ENCODE measurements around the gene SWSAP1. TPM values are rescaled to one million over a fixed set of nuclear protein-coding genes. Genes with fewer than 3 reads are reported as not detected.

The SWSAP1 gene
- total RNA-seq, 1 donor from 2014 or later = 5.1 TPM

DNA sequence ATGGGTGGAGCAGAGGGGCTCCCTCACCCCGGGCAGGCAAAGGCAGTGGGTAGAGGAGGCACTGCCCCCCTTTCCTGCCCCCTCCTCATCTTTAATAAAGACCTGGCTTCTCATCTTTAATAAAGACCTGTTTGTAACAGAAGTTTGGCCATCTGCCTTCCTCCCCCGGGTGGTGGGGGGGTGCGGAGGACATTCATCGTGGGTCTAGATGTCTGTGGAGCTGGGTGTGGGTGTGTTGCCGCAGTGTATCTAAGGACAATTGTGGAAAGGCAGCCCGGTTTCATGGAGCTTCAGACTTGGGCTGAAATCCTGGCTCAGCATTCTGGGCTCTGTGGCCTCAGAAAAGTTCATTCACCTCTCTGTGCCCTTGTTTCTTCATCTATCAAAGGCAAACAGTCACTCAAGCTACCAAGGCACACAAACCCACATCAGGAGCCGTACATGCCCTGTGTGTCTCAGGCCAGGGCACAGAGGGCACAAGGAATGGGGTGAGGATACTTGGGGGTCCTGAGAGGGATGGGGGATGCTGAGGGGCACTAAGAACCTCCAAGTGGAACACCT lies 8.8 kb upstream of the SWSAP1 start:
- ChIA-PET CTCF (no interaction called here), POLR2A (interaction anchor here (0.7 kb wide), 1 partner anchor 16 kb away, joined by 5 read pairs; no protein-coding TSS in a partner anchor)
- DNase-seq = no peak
- no peak for ATAC-seq (ENCODE audit: low read depth)
- Mint-ChIP-seq H3K27ac (no peak overlapping the region), H3K9me3 (no peaks in the 10 kb centered on the region), H3K4me3 (no peak overlapping the region), H3K4me1 (peaks cover 2% of the 10 kb centered on the region), H3K27me3 (no peaks in the 10 kb centered on the region), H3K36me3 (ENCODE audit: low read depth) (peaks cover 31% of the 10 kb centered on the region)
- intact Hi-C loops (cut with micrococcal nuclease) = no loop called here
- TF ChIP-seq CTCF (IDR thresholded peaks at IDR 0.05) = no peak

GRCh38 chr19:11367528-11367927 lies 6.9 kb upstream of the SWSAP1 start:
- ChIA-PET POLR2A (no interaction called here), CTCF (interaction anchor here (2.6 kb wide), 1 partner anchor 14 kb away, joined by 7 read pairs; no protein-coding TSS in a partner anchor)
- no peaks in the 10 kb centered on the region for H3K27me3 Mint-ChIP-seq
- ATAC-seq (ENCODE audit: low read depth) = no peak
- H3K4me3 Mint-ChIP-seq = no peak overlapping the region
- H3K4me1 Mint-ChIP-seq = peaks cover 2% of the 10 kb centered on the region
- no peak for TF ChIP-seq CTCF (IDR thresholded peaks at IDR 0.05)
- intact Hi-C loops (cut with micrococcal nuclease) = no loop called here
- peaks cover 38% of the 10 kb centered on the region for H3K36me3 Mint-ChIP-seq (ENCODE audit: low read depth)
- no peaks in the 10 kb centered on the region for H3K9me3 Mint-ChIP-seq
- H3K27ac Mint-ChIP-seq = no peak overlapping the region
- no peak for DNase-seq

GRCh38 chr19:11370744-11371143 lies 3.7 kb upstream of the SWSAP1 start:
- no peaks in the 10 kb centered on the region for H3K9me3 Mint-ChIP-seq
- ChIA-PET CTCF (no interaction called here), POLR2A (interaction anchor here (0.6 kb wide), 1 partner anchor 43 kb away, joined by 9 read pairs; no protein-coding TSS in a partner anchor)
- ATAC-seq (ENCODE audit: low read depth) (no peak), DNase-seq (no peak)
- peaks cover 6% of the 10 kb centered on the region for H3K4me1 Mint-ChIP-seq
- H3K27ac Mint-ChIP-seq = no peak overlapping the region
- H3K36me3 Mint-ChIP-seq (ENCODE audit: low read depth) = peaks cover 30% of the 10 kb centered on the region
- no peaks in the 10 kb centered on the region for H3K27me3 Mint-ChIP-seq
- H3K4me3 Mint-ChIP-seq = no peak overlapping the region
- no peak for TF ChIP-seq CTCF (IDR thresholded peaks at IDR 0.05)
- intact Hi-C loops (cut with micrococcal nuclease) = no loop called here

DNA sequence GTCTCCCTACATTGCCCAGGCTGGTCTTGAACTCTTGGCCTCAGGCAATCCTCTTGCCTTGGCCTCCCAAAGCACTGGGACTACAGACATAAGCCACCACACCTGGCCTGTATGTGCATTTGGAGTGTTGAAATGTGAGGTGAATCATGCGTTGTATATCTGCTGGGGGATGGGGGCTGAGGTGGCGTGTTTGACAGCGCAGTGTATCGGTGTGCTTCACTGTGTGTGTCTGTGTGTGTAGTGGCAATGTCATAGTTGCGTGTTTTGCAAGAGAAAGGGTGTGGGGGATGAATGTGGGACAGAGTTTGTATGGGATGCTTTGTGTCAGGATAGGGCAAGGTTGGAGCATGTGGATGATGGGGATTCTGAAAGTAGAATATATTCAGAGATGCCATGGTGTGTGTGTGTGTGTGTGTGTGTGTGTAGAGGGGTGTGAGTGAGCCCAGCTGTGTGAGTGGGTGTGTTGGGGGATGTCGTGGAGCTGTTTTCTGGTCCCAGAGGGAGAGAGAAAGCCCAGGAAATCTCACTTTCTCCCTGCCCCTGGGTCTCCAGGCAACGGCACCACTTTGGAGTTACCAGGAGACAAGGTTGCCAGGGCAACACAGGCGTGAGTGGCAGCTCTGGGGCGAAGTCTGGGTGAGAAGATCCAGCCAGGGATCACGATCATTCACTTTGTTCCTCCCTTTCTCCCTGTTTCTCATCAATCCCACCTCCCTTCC lies 1.1 kb upstream of the SWSAP1 start:
- intact Hi-C loops (cut with micrococcal nuclease) = no loop called here
- no peak overlapping the region for H3K4me3 Mint-ChIP-seq
- no peaks in the 10 kb centered on the region for H3K27me3 Mint-ChIP-seq

More for the DNA sequence above, 1.1 kb upstream of the SWSAP1 start:
- no peak for TF ChIP-seq CTCF (IDR thresholded peaks at IDR 0.05)
- no peak for ATAC-seq (ENCODE audit: low read depth)
- no peak for DNase-seq
- Mint-ChIP-seq H3K9me3 (no peaks in the 10 kb centered on the region), H3K4me1 (peaks cover 18% of the 10 kb centered on the region), H3K27ac (no peak overlapping the region), H3K36me3 (ENCODE audit: low read depth) (peaks cover 27% of the 10 kb centered on the region)
- ChIA-PET CTCF (interaction anchor here (0.7 to 2.9 kb wide), 2 partner anchors 10 kb away, joined by 3 to 16 read pairs; partner anchors contain the start of gene EPOR), POLR2A (interaction anchor here (0.5 to 3.0 kb wide), 7 partner anchors 10 to 641 kb away, joined by 4 to 65 read pairs (median 15); partner anchors contain the start of genes CCDC159, EPOR and TMEM205)

Measured in activated B cell treated with CpG ODN at 0.5 μM for 24 hours (primary cell).